GM12801 (cell line): ENCODE data around the gene PRPF40B.

ENCODE experiments used
- TF ChIP-seq, protein P1 (sequence below): IDR thresholded peaks from one replicate; pipeline ENCODE4 v1.5.1; 2011; ENCODE audit warnings: control low read depth; ENCODE audit not compliant: insufficient read length; ENCODE audit errors: extremely low read depth

The PRPF40B gene

DNA sequence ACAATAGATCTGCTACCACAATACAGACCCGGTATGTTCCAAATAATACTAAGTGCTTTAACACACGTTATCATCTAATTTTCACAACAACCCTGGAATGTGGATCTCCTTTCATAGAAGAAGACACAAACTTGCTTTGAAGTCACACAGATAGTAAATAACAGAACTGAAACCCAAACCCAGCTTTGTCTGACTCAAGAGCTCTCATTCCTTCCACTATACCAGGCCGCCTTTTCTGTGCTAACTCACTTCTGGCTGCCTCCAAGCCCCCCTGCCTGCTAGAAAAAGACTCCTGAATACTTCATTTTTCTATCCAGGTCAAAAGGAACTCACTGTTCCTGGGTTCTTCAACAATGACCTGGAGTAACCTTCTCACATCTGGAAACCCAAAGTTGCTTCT lies 37.8 kb downstream of the PRPF40B start:
- TF ChIP-seq, protein P1, sequence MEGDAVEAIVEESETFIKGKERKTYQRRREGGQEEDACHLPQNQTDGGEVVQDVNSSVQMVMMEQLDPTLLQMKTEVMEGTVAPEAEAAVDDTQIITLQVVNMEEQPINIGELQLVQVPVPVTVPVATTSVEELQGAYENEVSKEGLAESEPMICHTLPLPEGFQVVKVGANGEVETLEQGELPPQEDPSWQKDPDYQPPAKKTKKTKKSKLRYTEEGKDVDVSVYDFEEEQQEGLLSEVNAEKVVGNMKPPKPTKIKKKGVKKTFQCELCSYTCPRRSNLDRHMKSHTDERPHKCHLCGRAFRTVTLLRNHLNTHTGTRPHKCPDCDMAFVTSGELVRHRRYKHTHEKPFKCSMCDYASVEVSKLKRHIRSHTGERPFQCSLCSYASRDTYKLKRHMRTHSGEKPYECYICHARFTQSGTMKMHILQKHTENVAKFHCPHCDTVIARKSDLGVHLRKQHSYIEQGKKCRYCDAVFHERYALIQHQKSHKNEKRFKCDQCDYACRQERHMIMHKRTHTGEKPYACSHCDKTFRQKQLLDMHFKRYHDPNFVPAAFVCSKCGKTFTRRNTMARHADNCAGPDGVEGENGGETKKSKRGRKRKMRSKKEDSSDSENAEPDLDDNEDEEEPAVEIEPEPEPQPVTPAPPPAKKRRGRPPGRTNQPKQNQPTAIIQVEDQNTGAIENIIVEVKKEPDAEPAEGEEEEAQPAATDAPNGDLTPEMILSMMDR, result no peak

DNA sequence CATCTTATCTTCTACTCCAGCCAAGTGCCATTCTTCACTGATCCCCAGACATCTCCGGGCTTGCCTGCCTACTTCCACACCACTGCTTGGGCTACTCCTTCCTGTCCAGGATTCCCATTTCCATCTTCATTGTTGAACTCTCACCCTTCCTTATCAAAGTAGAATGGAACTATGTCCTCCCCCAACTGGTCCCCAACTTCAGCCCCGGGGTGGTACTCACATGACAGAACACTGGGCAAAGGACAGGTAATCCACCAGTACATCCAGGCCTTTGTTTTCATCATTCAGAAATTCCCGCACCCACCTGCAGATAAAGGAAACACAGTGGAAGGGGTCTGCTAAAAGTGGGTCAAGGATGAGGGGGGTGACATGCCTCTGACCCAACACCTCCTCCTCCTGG lies 38.4 kb downstream of the PRPF40B start:
- TF ChIP-seq, protein P1, result no peak

DNA sequence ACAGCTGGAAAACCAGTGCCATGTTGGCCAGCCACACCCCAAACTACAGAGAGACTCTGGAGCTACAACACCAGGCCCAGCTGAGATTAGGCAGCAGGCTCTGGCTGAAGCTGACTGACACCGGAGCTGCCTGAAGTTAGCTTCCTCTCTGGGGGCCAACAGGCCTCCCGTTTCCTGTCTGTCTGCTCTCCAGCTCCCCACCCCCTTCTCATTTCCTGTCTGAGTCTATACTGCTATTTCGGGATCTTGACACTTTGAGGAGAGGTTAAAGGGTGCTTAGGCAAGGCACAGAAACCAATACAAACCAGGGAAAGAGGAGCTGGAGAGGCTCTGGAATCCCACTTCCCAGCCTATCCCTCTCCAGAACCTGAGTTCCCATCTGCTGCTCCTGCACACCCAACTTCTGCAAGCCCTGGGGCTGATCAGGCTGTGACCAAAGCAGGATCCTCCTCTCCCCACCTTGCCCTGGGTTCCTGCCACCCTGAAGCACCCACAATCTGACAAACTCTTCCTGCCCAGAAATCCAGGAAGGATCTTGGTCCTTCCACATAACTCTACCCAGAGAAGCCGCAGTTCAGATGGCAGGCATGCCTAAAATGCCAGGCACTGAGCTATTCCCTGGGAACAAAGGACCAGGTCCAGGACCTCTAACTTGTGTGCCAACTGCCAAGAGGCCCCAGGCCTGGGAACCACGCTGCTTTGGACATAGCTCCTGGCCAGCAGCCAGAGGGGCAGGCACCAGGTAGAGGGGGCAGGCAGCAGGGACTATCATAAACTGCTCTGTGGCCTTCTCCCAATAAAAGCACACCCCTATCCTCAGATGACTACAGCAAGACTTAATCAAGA lies 39.9 kb downstream of the PRPF40B start:
- TF ChIP-seq, protein P1, result no peak

DNA sequence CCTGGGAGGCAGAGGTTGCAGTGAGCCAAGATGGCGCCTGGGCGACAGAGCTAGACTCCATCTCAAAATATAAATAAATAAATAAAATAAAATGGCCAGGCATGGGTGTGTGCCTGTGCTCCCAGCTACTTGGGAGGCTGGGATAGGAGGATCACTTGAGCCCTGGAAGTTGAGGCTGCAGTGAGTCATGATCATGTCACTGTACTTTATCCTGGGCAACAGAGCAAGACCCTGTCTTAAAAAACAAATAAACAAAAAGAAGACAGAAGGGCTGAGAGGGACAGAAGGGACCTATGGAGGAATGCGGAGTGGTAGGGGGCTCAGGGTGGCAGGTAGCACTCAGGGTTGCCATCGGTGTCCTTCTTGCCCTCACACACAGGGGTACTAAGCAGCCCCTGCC lies 40.8 kb downstream of the PRPF40B start:
- TF ChIP-seq, protein P1, result no peak

DNA sequence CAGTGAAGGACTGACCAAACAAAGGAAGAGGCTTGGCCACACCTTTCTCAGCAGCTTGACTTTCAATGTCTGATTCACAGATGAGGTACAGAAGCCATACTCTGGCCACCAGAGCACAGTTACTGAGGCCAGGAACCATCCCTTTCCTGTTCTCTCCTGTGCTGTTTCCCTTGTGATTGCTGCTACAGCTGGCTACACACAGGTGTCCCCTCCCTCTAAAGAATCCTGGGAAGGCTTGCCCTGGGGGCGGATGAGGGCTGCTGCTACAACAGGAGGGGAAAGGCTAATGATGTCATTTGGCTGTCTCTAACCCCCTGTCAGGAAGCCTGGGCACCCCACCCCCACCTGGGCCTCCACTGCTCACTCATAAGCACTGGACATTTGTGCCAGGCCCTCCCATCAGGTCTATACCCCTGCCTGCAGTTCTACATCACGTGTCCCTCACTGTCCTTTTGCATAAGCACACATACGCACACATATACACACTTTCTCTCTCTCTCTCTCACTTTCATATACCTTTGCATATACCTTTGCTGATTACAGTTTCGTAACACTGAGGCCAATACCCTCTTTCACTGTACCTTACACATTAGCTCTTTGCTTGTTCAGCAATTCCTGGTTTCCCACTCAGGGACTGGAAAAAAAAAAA lies 41.4 kb downstream of the PRPF40B start:
- TF ChIP-seq, protein P1, result no peak

DNA sequence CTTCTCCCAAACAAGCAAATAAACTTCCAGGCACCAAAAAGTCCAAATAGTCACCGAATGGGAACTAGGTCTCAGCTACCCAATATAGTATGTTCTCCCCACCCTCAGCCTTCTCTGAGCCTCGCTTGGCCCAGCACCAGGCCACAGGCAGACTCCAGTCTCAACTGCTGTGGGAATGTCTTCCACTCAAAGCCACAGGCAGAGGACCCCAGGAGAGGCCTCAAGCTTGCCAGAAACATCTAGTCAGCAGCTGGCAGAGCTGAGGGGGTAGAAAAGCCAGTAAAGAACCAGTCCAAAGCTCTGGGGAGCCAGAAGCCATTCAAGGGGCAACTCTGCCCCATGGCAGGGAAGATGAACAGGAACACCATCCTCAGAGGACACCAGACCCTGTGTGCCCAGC lies 42.0 kb downstream of the PRPF40B start:
- TF ChIP-seq, protein P1, result no peak

DNA sequence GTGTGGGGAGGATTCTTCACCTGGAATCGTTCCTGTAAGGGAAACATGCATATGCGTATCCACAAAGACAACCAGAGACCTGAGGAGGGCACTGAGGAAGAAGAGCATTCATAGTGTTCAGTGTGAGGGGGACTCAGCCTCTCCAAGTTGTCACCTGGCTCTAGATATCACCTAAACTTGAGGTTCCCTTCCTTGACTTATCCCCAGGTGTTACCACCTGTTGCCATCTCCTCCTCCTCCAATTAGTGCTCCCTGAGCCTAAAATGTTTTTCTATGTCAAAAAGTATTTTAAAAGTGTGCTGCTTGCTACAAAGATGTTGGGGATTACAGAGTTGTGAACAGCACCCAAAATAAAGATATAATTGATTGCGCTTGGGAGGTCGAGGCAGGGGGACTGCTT lies 42.8 kb downstream of the PRPF40B start:
- TF ChIP-seq, protein P1, result no peak
